ENCODE measurements around the gene CSPG5.

Gene CSPG5

DNA sequence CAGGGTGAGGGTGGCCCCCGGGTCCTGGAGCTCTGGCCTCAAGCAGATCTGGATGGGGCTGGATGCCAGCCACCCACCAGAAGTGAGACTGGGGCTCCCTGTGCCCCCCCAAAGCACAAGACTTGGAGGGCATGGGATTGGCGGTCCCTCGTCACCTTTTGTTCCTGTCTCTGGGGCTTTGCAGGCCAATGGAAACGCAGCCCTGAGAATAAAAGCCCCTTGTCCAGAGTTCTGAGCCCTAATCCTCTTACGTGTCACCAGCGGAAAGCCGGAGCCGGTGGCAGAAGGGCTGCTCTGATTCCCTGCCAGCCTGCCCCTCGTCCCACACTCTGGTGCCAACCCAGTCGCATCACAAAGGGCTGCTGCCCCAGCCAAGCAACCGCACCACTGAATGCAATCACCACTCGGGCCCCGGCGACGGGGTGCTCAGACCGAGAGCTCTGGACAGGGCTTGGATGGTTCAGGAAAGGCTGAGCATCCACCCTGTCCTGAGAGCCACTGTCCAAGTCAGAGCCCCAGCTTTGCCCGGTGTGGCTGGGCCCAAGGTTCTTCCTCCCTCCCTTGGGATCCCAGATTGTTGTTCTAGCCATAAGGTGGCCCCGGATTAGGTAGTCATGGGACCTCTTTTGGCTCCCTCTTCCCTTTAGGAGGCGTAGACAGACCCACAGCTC lies 42.3 kb downstream of the CSPG5 start:
- no peak for DNase-seq

DNA sequence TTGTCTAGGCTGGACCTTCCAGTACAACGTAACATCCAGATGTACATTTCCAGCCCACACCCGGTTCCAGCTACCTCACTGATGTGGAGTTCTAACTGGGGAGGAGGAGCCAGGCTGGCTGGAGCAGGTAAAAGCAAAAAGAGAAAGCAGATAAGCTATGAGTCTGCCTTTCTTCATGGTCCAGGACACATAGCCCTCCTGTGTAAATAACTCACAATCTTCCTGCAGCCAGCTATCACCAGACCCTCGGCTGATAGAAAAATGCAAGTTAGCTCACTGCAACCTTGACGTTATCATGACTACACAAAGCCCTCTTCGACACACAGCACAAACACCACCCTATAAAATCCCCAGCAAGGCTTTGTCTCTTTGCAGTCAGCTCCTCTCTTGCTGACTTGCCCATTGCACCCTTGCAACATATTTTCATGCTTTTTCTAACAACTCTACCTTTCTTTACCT lies 44.6 kb downstream of the CSPG5 start:
- DNase-seq = no peak

DNA sequence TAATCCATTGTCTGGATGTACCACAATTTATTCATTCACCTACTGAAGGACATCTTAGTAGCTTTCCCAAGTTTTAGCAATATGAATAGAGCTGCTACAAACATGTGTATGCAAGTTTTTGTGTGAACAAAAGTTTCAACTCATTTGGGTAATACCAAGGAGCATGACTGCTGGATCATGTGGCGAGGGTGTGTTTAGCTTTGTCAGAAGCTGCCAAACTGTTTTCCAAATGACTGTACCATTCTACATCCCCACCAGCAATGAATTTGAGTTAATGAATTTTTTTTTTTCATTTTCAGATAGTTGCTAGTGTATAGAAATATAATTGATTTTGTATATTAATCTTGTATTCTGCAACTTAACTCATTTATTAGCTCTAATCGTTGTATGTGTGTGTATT lies 45.2 kb downstream of the CSPG5 start:
- DNase-seq = no peak

DNA sequence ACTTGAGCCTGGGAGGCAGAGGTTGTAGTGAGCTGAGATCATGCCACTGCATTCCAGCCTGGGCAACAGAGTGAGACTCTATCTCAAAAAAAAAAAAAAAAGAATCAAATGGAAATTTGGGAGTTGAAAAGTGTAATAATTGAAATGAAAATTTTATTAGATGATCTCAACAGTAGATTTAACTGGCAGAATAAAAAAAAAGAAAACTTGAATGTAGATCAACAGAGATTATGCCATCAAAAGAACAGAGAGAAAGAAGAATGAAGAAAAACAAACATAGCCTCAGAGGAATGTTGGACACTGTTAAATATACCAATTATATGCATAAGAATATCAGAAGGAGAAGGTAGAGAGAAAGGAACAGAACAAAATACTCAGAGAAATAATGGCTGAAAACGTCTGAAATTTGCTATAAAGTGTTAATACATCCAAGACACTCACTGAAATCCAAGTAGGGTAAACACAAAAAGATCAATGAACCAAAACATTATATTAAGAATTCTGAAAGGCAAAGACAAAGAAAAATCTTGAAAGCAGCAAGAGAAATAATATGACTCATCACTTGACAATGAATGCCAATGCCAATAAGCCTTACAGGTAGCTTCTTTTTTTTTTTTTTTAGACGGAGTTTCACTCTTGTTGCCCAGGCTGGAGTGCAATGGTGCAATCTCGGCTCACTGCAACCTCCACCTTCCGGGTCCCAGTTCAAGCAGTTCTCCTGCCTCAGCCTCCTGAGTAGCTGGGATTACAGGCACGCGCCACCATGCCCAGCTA lies 50.5 kb downstream of the CSPG5 start:
- DNase-seq = no peak

DNA sequence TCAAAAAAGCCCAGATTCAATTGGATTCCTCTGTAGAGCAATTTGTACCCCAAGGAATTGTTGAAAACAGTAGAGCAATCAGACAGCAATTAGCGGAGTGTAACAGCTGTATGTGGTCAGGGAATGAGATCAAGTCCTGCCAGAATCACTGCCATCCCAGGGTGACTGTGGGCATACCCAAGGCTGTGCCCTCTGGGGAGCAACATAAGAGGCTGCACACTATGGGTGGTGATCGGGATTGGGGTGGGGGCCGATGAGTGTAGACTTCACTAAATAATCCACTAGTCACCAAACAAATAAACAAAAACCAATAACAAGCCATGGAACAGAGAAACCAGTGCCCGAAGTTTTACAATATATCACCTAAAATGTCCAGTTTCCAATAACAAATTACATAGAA lies 53.0 kb downstream of the CSPG5 start:
- DNase-seq = no peak

DNA sequence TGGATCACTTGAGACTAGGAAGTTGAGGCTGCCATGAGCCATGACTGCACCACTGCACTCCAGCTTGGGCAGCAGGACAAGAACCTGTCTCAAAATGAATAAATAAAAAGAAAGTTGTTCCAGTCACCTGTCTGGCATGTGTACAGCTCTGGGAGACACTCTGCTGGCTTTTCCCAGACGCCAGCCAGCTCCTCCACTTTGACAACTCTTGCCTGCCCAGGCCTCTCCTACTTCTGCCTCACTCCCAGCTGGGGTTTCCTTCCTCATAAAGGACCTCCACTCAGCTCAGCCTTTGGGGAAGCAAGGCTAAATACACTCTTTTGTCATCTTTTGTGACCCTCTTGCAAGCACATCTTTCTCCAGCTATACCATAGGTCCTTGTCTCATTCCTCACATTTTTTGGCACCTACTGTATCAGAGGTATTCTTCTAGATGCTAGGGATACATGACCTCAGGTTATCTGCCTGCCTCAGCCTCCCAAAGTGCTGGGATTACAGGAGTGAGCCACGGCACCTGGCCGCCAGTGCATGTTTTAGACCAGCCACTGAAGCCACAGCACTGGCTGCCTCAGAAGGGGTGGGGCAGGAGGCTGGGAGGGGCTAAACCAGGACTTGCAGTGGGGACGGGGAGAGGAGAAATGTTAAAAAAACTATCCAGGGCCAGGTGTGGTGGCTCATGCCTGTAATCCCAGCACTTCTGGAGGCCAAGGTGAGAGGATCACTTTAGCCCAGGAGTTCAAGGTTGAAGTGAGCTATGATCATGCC lies 55.2 kb downstream of the CSPG5 start:
- DNase-seq = no peak

DNA sequence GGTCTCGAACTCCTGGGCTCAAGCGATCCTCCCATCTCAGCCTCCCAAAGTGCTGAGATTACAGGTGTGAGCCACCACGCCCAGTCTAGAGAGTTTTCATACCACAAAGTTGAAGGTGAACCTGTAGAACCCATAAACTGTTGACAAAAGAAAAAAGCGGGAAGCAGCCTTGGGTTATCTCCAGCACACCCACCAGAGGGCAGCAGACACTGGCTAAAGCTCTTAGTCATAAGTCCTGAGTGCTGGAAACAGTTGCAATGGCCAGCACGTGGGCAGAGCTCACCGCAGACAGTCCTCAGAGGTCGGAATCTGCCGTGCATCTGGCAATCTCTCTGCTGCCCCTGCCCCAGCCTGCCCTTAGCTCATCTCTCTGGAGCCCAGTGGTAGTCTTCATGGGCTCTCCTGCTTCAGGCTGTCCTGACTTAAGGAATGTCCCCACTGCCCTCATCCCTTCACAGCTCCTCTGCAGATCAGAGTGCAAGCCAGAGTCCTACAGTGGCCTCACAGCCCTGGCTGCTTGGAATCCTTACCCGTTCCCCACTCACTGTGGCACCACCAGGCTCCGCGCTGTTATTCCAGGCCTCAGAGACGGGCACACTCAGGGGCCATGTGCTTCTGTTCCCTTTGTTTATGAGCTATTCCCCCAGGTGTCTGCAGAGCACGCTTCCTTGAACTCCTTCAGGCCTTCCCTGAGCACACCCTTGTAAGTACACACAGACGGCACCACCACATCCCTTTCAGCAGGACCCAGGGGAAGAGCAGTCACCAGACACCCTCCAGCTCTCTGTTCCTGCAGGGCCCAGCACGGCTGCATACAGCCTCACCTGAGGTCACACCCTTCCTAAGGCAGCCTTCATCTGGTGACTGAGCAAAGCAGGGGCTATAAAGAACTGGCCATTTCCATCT lies 56.3 kb downstream of the CSPG5 start:
- DNase-seq = peak; percentile 86

DNA sequence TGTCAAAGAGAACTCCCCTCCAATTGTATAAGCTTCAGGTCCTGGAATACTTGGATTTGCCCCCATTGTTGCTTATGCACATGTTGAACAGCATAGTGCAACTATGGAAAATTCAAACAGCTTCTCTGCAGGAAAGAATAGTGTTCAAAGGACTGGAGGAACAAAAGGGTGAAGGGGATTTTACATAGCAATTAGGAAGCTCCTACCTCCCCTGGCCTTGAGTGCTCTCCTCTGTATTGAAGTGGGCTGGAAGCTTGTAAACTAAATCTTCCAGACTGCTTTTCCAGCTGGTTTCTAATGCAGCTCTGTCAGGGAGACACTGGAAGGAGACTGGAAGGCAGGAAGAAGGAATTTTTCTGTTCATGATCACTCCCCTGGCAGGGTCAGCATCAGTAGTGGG lies 57.9 kb downstream of the CSPG5 start:
- DNase-seq = no peak

DNA sequence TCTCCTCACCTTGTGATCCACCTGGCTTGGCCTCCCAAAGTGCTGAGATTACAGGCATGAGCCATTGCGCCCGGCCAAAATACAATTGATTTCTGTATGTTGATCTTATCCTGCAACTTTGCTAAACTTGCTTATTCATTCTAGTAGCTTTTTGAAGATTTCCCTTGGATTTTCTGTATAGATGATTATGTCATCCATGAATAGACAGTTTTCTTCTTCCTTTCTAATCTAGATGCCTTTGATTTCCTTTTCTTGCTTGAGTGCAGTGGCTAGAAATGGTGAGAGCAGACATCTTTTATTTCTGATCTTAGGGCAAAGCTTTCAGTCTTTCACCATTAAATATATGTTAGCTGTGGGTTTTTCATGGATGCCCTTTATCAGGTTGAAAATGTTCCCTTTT lies 60.7 kb downstream of the CSPG5 start:
- DNase-seq = no peak

DNA sequence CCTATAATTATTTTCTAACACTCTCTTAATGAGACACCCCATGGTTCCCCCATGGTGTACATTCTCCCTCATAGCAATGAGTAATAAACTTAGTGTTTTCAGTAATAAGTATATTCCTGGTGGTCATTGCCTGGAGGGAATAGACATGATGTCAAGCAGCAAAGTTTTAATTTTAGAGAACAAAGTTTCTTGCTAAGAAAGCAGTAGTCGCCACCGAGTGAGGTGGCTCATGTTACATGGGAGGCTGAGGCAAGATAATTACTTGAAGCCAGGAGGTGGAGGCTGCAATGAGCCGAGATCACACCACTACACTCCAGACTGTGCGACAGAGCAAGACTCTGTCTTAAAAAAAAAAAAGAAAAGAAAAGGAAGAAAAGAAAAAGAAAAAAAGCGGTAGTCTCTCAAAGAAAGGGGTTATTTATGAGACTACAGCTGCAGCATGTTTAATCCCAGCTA lies 62.8 kb downstream of the CSPG5 start:
- DNase-seq = no peak

DNA sequence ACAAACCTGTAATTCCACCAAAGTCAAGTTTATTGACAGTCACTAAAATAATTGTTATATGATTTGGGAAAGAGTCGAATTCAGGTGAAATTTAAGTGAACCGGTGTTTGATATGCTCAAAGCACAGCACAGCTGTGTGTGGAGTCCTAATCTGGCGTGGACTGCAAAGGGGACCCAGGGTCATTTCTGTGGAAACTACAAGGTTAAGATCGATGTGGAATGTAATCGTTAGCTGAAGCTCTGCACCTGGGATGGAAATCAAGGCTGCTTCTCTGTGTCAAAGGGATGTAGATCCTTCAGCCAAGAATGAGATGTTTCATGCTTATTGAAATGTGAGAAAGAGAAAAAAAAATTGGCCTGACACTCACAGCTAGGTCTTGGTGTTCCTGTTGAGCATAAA lies 63.6 kb downstream of the CSPG5 start:
- DNase-seq = no peak

DNA sequence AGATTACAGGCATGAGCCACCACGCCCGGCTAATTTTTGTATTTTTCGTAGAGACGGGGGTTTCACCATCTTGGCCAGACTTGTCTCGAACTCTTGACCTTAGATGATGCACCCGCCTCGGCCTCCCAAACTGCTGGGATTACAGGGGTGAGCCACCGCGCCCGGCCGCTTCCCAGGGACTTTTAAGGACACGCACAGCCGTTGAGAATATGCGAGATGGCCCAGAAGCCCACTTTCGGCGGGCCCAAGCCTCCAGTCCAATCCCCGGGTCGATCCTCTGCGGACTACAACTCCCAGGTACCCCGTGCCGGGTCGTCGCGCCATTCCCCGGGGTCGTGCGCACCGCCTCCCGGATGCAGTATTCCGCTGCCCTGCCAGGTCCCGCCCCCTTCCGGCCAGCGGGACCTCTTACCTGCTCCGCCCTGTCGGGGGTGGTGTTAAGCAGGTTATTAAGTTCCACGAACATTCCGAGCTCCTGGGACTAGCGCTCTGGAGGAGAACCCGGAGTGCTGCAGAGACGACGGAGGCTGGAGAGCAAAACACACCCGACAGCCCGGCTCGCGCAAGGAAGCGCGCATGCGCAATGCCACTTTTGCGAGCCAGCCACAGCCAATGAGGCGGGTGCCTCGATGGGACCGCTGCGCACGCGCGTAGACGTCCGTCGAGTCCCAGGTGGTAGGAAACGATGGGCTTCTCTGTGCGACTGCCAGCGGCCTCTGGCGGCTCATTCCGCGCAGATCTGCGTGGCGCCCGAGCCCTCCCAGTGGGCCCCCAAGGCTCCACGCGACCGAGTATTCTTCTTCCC lies 65.3 kb downstream of the CSPG5 start, which contains the start of gene ELP6:
Gene ELP6, minus strand, starts transcription at position 588 of the 805 bp plus-strand sequence. Its CDS starts 122 bp downstream, at position 466.
- peak; percentile 98 for DNase-seq

DNA sequence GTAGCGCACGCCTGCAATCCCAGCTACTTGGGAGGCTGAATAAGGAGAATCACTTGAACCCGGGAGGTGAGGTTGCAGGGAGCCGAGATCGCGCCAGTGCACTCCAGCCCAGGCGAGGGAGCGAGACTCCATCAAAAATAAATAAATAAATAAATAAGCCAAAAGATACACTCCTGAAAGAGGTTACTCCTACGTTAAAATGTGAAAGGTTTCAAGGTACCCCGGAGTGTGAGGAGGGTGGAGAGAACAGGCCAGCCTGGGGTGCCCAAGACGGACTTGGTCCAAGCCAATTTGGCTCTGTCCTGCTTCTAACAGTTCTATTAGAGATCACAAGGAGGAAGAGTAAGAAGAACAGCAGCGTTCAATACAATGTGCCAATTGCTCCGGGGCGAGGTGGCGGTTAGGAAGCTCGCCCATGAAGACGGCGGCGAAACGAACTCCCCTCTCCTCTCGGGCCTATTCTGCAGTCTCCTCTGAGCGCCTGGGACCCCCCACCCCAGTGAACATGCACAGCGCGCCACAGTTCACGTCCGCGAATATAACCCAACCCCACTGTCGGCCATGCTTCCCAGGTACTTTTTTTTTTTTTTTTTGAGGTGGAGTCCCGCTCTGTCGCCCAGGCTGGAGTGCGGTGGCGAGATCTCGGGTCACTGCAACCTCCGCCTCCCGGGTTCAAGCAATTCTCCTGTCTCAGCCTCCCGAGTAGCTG lies 66.1 kb downstream of the CSPG5 start:
- DNase-seq = peak; percentile 47
